HFFc6 (cell line): Measurements from ENCODE around the gene KCNQ1. TPM values are rescaled to one million over a fixed set of nuclear protein-coding genes. Genes with fewer than 3 reads are reported as not detected.

Experiments used
- DNase-seq: peaks from one replicate; pipeline ENCODE4 v3.0.0-alpha.2; 2018
- H3K27ac Mint-ChIP-seq: 2 replicates; pipeline ENCODE4 v1.8.0; 2020; ENCODE audit warnings: mild to moderate bottlenecking, mixed read lengths
- H3K27me3 Mint-ChIP-seq: 2 replicates; pipeline ENCODE4 v1.8.0; 2021; ENCODE audit warnings: mild to moderate bottlenecking, moderate library complexity, mixed read lengths; ENCODE audit not compliant: insufficient read depth
- H3K36me3 Mint-ChIP-seq: 2 replicates; pipeline ENCODE4 v1.8.0; 2021; ENCODE audit warnings: low read depth, mixed read lengths
- H3K4me1 Mint-ChIP-seq: 2 replicates; pipeline ENCODE4 v1.8.0; 2020; ENCODE audit warnings: low read depth, mixed read lengths
- H3K4me3 Mint-ChIP-seq: 2 replicates; pipeline ENCODE4 v1.8.0; 2020; ENCODE audit warnings: mild to moderate bottlenecking, moderate library complexity, mixed read lengths
- H3K9me3 Mint-ChIP-seq: 2 replicates; pipeline ENCODE4 v1.8.0; 2020; ENCODE audit warnings: mild to moderate bottlenecking, mixed read lengths
- CTCF ChIP-seq: fragments of 200-600 bp; sonication (generic); IDR thresholded peaks from 2 replicates; pipeline ENCODE4 v1.5.0; 2021; ENCODE audit warnings: antibody characterized with exemption, mild to moderate bottlenecking
- total RNA-seq, 6 experiments: library from RNA; stranded (reverse); fragmentation: NEBNext Ultra II Directional; extraction: Animal tissue kit (Norgen Biotek cat#: 25700); gene quantifications; 2 replicates in 1 of 6; 3 replicates in 5 of 6; pipeline ENCODE4 v1.2.3, GENCODE V29; 2021

The KCNQ1 gene
- total RNA-seq, 6 experiments from 2014 or later: not detected

GRCh38 chr11:2421226-2421994 lies 23.4 kb upstream of the KCNQ1 start:
- Mint-ChIP-seq H3K36me3 (no peaks in the 10 kb centered on the region), H3K9me3 (no peaks in the 10 kb centered on the region), H3K4me1 (no peaks in the 10 kb centered on the region), H3K27ac (no peak overlapping the region), H3K27me3 (peaks cover 9% of the 10 kb centered on the region), H3K4me3 (no peak overlapping the region)
- no peak for TF ChIP-seq CTCF
- no peak for DNase-seq

- Mint-ChIP-seq H3K4me3 (no peak overlapping the region), H3K27ac (no peak overlapping the region), H3K36me3 (no peaks in the 10 kb centered on the region), H3K9me3 (no peaks in the 10 kb centered on the region), H3K27me3 (peaks cover 5% of the 10 kb centered on the region), H3K4me1 (no peaks in the 10 kb centered on the region)
- TF ChIP-seq CTCF: no peak
- DNase-seq: no peak
Observed at GRCh38 chr11:2421996-2422395, 22.8 kb upstream of the KCNQ1 start.

GRCh38 chr11:2422461-2423156 lies 22.2 kb upstream of the KCNQ1 start:
- TF ChIP-seq CTCF: no peak
- H3K27me3 Mint-ChIP-seq: peaks cover 7% of the 10 kb centered on the region

GRCh38 chr11:2423157-2424025 lies 21.4 kb upstream of the KCNQ1 start:
- no peak for TF ChIP-seq CTCF
- no peaks in the 10 kb centered on the region for H3K36me3 Mint-ChIP-seq
- no peak for DNase-seq
- H3K27me3 Mint-ChIP-seq: peaks cover 7% of the 10 kb centered on the region
- H3K4me1 Mint-ChIP-seq: no peaks in the 10 kb centered on the region
- no peak overlapping the region for H3K27ac Mint-ChIP-seq
- no peaks in the 10 kb centered on the region for H3K9me3 Mint-ChIP-seq
- no peak overlapping the region for H3K4me3 Mint-ChIP-seq

More at GRCh38 chr11:2422461-2423156, 22.2 kb upstream of the KCNQ1 start:
- no peak for DNase-seq
- Mint-ChIP-seq H3K4me3 (no peak overlapping the region), H3K9me3 (no peaks in the 10 kb centered on the region), H3K27ac (no peak overlapping the region), H3K4me1 (no peaks in the 10 kb centered on the region), H3K36me3 (no peaks in the 10 kb centered on the region)

- TF ChIP-seq CTCF: no peak
- Mint-ChIP-seq H3K27ac (no peak overlapping the region), H3K27me3 (peaks cover 7% of the 10 kb centered on the region), H3K9me3 (no peaks in the 10 kb centered on the region), H3K4me3 (no peak overlapping the region), H3K4me1 (no peaks in the 10 kb centered on the region), H3K36me3 (no peaks in the 10 kb centered on the region)
- DNase-seq: no peak
Observed at GRCh38 chr11:2424811-2425495, 19.9 kb upstream of the KCNQ1 start.
